Glutamatergic neuron (in vitro differentiated cells): Measurements from ENCODE around the gene C1orf210. TPM values are rescaled to one million over a fixed set of nuclear protein-coding genes. Genes with fewer than 3 reads are reported as not detected.

Experiments
- DNase-seq: peaks from one replicate; pipeline ENCODE4 v3.0.0; 2022
- H3K27ac Mint-ChIP-seq: one replicate; pipeline ENCODE4 v1.8.0; 2020; ENCODE audit warnings: mild to moderate bottlenecking, mixed read lengths, inconsistent platforms; ENCODE audit not compliant: unreplicated experiment
- H3K27me3 Mint-ChIP-seq: one replicate; pipeline ENCODE4 v1.8.0; 2020; ENCODE audit warnings: mild to moderate bottlenecking, moderate library complexity, mixed read lengths, inconsistent platforms; ENCODE audit not compliant: unreplicated experiment
- H3K36me3 Mint-ChIP-seq: one replicate; pipeline ENCODE4 v1.8.0; 2020; ENCODE audit warnings: mild to moderate bottlenecking, mixed read lengths, inconsistent platforms; ENCODE audit not compliant: unreplicated experiment
- H3K4me1 Mint-ChIP-seq: one replicate; pipeline ENCODE4 v1.8.0; 2020; ENCODE audit warnings: mild to moderate bottlenecking, low read depth, mixed read lengths, inconsistent platforms; ENCODE audit not compliant: unreplicated experiment
- H3K4me3 Mint-ChIP-seq: one replicate; pipeline ENCODE4 v1.8.0; 2020; ENCODE audit warnings: mild to moderate bottlenecking, mixed read lengths, inconsistent platforms; ENCODE audit not compliant: unreplicated experiment
- H3K9me3 Mint-ChIP-seq: one replicate; pipeline ENCODE4 v1.8.0; 2020; ENCODE audit warnings: mild to moderate bottlenecking, moderate library complexity, mixed read lengths, inconsistent platforms; ENCODE audit not compliant: unreplicated experiment
- total RNA-seq: library from RNA; stranded (reverse); fragmentation: NEBNext Ultra II Directional; extraction: Animal tissue kit (Norgen Biotek cat#: 25700); gene quantifications from one replicate; pipeline ENCODE4 v1.2.1, GENCODE V29; 2021; ENCODE audit not compliant: unreplicated experiment
- TF ChIP-seq, protein P1 (sequence below): fragments of 200-600 bp; sonication (generic); IDR thresholded peaks from one replicate; pipeline ENCODE4 v1.5.0; 2021; ENCODE audit not compliant: partially characterized antibody, unreplicated experiment

The C1orf210 gene
- total RNA-seq, 1 donor from 2014 or later: not detected

DNA sequence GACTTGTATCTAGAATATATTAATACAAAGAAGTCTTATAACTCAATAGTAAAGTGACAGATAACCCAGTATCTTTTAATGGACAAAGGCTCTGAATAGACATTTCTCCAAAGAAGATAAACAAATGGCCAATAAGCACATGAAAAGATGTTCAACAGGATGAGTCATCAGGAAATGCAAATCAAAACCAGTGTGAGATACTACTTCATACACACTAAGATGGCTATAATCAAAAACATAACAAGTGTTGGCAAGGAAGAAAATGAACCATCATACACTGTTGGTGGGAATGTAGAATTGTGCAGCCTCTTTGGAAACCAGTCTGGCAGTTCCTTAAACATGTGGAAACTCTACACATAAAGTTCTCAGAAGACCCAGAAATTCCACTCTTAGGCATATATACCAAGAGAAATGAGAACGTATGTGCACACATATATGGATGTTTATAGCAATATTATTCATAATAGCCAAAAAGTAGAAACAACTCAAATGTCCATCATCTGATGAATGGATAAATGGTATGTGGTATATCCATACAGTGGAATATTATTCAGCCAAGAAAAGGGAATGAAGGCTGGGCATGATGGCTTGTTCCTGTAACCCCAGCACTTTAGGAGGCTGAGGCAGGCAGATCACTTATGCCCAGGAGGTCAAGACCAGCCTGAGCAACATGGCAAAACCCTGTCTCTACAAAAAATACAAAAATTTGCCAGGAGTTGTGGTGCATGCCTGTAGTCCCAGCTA lies 42.3 kb upstream of the C1orf210 start:
- peaks cover 2% of the 10 kb centered on the region for H3K27me3 Mint-ChIP-seq
- H3K4me3 Mint-ChIP-seq: no peak overlapping the region
- H3K4me1 Mint-ChIP-seq: no peaks in the 10 kb centered on the region
- TF ChIP-seq, protein P1, sequence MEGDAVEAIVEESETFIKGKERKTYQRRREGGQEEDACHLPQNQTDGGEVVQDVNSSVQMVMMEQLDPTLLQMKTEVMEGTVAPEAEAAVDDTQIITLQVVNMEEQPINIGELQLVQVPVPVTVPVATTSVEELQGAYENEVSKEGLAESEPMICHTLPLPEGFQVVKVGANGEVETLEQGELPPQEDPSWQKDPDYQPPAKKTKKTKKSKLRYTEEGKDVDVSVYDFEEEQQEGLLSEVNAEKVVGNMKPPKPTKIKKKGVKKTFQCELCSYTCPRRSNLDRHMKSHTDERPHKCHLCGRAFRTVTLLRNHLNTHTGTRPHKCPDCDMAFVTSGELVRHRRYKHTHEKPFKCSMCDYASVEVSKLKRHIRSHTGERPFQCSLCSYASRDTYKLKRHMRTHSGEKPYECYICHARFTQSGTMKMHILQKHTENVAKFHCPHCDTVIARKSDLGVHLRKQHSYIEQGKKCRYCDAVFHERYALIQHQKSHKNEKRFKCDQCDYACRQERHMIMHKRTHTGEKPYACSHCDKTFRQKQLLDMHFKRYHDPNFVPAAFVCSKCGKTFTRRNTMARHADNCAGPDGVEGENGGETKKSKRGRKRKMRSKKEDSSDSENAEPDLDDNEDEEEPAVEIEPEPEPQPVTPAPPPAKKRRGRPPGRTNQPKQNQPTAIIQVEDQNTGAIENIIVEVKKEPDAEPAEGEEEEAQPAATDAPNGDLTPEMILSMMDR: no peak
- no peak for DNase-seq
- peaks cover 37% of the 10 kb centered on the region for H3K36me3 Mint-ChIP-seq
- H3K9me3 Mint-ChIP-seq: peaks cover 8% of the 10 kb centered on the region
- no peak overlapping the region for H3K27ac Mint-ChIP-seq

- Mint-ChIP-seq H3K4me1 (no peaks in the 10 kb centered on the region), H3K27ac (no peak overlapping the region), H3K36me3 (peaks cover 37% of the 10 kb centered on the region), H3K9me3 (peaks cover 8% of the 10 kb centered on the region), H3K27me3 (no peaks in the 10 kb centered on the region), H3K4me3 (no peak overlapping the region)
- TF ChIP-seq, protein P1: no peak
- DNase-seq: no peak
Measured at GRCh38 chr1:43325381-43325780, 40.0 kb upstream of the C1orf210 start.

DNA sequence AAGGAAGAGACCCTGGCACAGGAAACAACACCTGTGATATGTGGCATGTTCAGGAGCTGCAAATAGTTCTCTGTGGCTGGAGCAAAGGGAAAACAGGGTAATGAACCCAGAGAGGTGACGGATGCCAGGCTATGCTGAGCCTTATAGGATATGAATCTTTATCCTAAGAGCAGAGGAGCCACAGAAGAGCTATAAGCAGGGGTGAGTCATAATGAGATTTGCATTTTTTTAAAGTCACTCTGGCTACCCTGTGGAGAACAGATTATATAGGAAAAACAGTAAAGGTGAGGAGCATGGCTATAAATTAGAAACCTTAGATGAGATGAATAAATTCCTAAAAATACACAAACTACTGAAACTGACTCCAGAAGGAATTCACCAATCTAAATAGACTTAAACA lies 39.4 kb upstream of the C1orf210 start:
- peaks cover 8% of the 10 kb centered on the region for H3K9me3 Mint-ChIP-seq

DNA sequence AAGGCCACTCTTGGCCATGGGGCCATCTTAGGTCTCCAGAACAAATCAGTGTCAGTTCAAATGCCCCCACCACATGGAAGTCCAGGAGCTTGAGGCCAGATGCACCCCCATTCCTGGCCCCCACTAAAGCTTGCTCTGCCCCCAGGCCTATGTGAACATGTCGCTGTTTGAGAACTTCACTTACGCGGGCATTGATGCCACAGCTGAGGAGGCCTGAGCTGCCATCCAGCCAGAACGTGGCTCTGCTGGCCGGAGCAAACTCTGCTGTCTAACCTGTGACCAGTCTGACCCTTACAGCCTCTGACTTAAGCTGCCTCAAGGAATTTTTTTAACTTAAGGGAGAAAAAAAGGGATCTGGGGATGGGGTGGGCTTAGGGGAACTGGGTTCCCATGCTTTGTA lies 37.1 kb upstream of the C1orf210 start:
- Mint-ChIP-seq H3K4me1 (peaks cover 8% of the 10 kb centered on the region), H3K4me3 (no peak overlapping the region), H3K9me3 (peaks cover 19% of the 10 kb centered on the region), H3K27me3 (peaks cover 13% of the 10 kb centered on the region), H3K36me3 (peaks cover 28% of the 10 kb centered on the region), H3K27ac (no peak overlapping the region)
- TF ChIP-seq, protein P1: no peak
- no peak for DNase-seq

More for the DNA sequence above, 39.4 kb upstream of the C1orf210 start:
- H3K27ac Mint-ChIP-seq: no peak overlapping the region
- TF ChIP-seq, protein P1: no peak
- peaks cover 37% of the 10 kb centered on the region for H3K36me3 Mint-ChIP-seq
- DNase-seq: no peak
- H3K4me1 Mint-ChIP-seq: no peaks in the 10 kb centered on the region
- H3K4me3 Mint-ChIP-seq: no peak overlapping the region
- H3K27me3 Mint-ChIP-seq: peaks cover 3% of the 10 kb centered on the region

DNA sequence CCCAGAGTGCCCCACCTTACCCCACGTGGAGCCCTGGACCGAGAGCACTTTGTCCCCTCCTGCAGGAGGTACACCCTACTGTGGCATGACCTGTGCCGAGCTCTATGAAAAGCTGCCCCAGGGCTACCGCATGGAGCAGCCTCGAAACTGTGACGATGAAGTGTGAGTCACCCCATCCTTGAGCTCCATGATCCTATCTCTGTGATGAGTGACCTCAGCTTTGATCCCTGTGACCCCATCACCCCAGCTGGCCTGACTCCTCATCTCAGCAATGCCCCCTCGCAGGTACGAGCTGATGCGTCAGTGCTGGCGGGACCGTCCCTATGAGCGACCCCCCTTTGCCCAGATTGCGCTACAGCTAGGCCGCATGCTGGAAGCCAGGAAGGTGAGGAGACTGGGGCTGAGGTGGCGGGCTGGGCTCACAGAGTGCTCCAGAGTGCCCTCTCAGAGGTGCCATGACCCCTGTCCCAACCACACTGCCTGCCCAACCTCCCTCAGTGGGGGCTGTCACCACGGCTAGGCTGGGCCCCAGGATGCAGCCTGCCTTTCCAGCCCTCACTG lies 36.0 kb upstream of the C1orf210 start:
- no peak overlapping the region for H3K27ac Mint-ChIP-seq
- peaks cover 18% of the 10 kb centered on the region for H3K4me1 Mint-ChIP-seq
- peaks cover 21% of the 10 kb centered on the region for H3K9me3 Mint-ChIP-seq
- peaks cover 13% of the 10 kb centered on the region for H3K27me3 Mint-ChIP-seq
- TF ChIP-seq, protein P1: no peak
- H3K4me3 Mint-ChIP-seq: no peak overlapping the region
- H3K36me3 Mint-ChIP-seq: peaks cover 20% of the 10 kb centered on the region
- no peak for DNase-seq
